Astrocyte (in vitro differentiated cells and primary cell): ENCODE results near the gene AQP6. TPM values are rescaled to one million over a fixed set of nuclear protein-coding genes. Genes with fewer than 3 reads are reported as not detected.

Source experiments
- DNase-seq: peaks from one replicate; pipeline ENCODE4 v3.0.0-alpha.2; 2010; ENCODE audit warnings: low read depth
- FAIRE-seq: peaks from 2 replicates; lab custom pipeline; 2011; peaks lifted over from hg19 to GRCh38; lab: Jason Lieb, UNC
- H2AFZ ChIP-seq: 2 replicates; pipeline ENCODE4 v1.6.0; 2012; ENCODE audit warnings: low read depth, low read length, inconsistent platforms
- H3K27ac ChIP-seq: 2 replicates; pipeline ENCODE4 v1.5.1; 2011; ENCODE audit warnings: low read depth, low read length, inconsistent platforms
- H3K27me3 ChIP-seq: 2 replicates; pipeline ENCODE4 v1.6.0; 2011; ENCODE audit warnings: low read length, inconsistent platforms; ENCODE audit not compliant: insufficient read depth
- H3K36me3 ChIP-seq: 2 replicates; pipeline ENCODE4 v1.5.1; 2011; ENCODE audit warnings: low read length, inconsistent platforms; ENCODE audit not compliant: insufficient read depth
- H3K4me1 ChIP-seq: 2 replicates; pipeline ENCODE4 v1.5.1; 2011; ENCODE audit warnings: low read length, inconsistent platforms; ENCODE audit not compliant: insufficient read depth
- H3K4me2 ChIP-seq: 2 replicates; pipeline ENCODE4 v1.6.0; 2012; ENCODE audit warnings: low read length, inconsistent platforms
- H3K4me3 ChIP-seq: 2 replicates; pipeline ENCODE4 v1.5.1; 2011; ENCODE audit warnings: low read depth, mild to moderate bottlenecking, low read length, inconsistent platforms; ENCODE audit not compliant: insufficient read depth
- H3K79me2 ChIP-seq: 2 replicates; pipeline ENCODE4 v1.6.0; 2012; ENCODE audit warnings: mild to moderate bottlenecking, low read length, inconsistent platforms; ENCODE audit not compliant: insufficient read depth
- H3K9ac ChIP-seq: 2 replicates; pipeline ENCODE4 v1.6.0; 2012; ENCODE audit warnings: mild to moderate bottlenecking, low read length, inconsistent platforms
- H3K9me3 ChIP-seq: 2 replicates; pipeline ENCODE4 v1.5.1; 2012; ENCODE audit warnings: low read depth, mild to moderate bottlenecking, low read length, inconsistent platforms; ENCODE audit not compliant: insufficient read depth
- H4K20me1 ChIP-seq: 2 replicates; pipeline ENCODE4 v1.6.0; 2012; ENCODE audit warnings: low read length, inconsistent platforms; ENCODE audit not compliant: insufficient read depth
- H3K27ac Mint-ChIP-seq: one replicate; pipeline ENCODE4 v1.8.0; 2021; ENCODE audit warnings: mild to moderate bottlenecking, mixed read lengths; ENCODE audit not compliant: unreplicated experiment
- H3K27me3 Mint-ChIP-seq: one replicate; pipeline ENCODE4 v1.8.0; 2021; ENCODE audit warnings: low read depth, mixed read lengths; ENCODE audit not compliant: unreplicated experiment
- H3K36me3 Mint-ChIP-seq: one replicate; pipeline ENCODE4 v1.8.0; 2021; ENCODE audit warnings: low read depth, mixed read lengths; ENCODE audit not compliant: unreplicated experiment
- H3K4me1 Mint-ChIP-seq: one replicate; pipeline ENCODE4 v1.8.0; 2021; ENCODE audit warnings: low read depth, mixed read lengths; ENCODE audit not compliant: unreplicated experiment
- H3K4me3 Mint-ChIP-seq: one replicate; pipeline ENCODE4 v1.8.0; 2021; ENCODE audit warnings: mild to moderate bottlenecking, moderate library complexity, mixed read lengths; ENCODE audit not compliant: unreplicated experiment
- H3K9me3 Mint-ChIP-seq: one replicate; pipeline ENCODE4 v1.8.0; 2021; ENCODE audit warnings: mild to moderate bottlenecking, mixed read lengths; ENCODE audit not compliant: unreplicated experiment
- CTCF ChIP-seq: IDR thresholded peaks from 2 replicates; pipeline ENCODE4 v1.5.1; 2011; ENCODE audit warnings: low read depth, mild to moderate bottlenecking, inconsistent platforms, low read length, moderate library complexity; ENCODE audit not compliant: insufficient read depth
- EZH2 ChIP-seq: IDR thresholded peaks from 2 replicates; pipeline ENCODE4 v1.6.1; 2012; ENCODE audit warnings: mild to moderate bottlenecking, low read length, inconsistent platforms; ENCODE audit not compliant: insufficient read depth
- total RNA-seq: library from RNA; stranded (reverse); gene quantifications from 2 replicates; pipeline ENCODE4 v1.2.1, GENCODE V29; 2021

AQP6 gene
- total RNA-seq, 1 donor from 2014 or later = not detected

GRCh38 chr12:49959685-49960473 is 12.9 kb upstream of the AQP6 start:
- H3K27me3 ChIP-seq = peaks cover 39% of the 10 kb centered on the region
- H4K20me1 ChIP-seq = peaks cover 4% of the 10 kb centered on the region
- no peak overlapping the region for H3K4me3 ChIP-seq
- Mint-ChIP-seq H3K36me3 (peaks cover 11% of the 10 kb centered on the region), H3K4me3 (no peak overlapping the region), H3K27ac (no peak overlapping the region), H3K9me3 (peaks cover 2% of the 10 kb centered on the region), H3K27me3 (peaks cover 71% of the 10 kb centered on the region), H3K4me1 (peaks cover 11% of the 10 kb centered on the region)
- no peak overlapping the region for H3K9ac ChIP-seq
- no peaks in the 10 kb centered on the region for H3K9me3 ChIP-seq
- FAIRE-seq (no peak), DNase-seq (peak; percentile 44)
- no peaks in the 10 kb centered on the region for H3K36me3 ChIP-seq
- no peaks in the 10 kb centered on the region for H3K79me2 ChIP-seq
- H3K4me2 ChIP-seq = peak overlapping the region; percentile 35
- H3K27ac ChIP-seq = no peak overlapping the region
- TF ChIP-seq EZH2 (no peak), CTCF (no peak)
- peaks cover 11% of the 10 kb centered on the region for H3K4me1 ChIP-seq
- no peak overlapping the region for H2AFZ ChIP-seq

- Histone ChIP-seq H3K9ac (no peak overlapping the region), H3K4me2 (peak overlapping the region; percentile 70), H4K20me1 (peaks cover 4% of the 10 kb centered on the region), H3K4me1 (peaks cover 11% of the 10 kb centered on the region), H3K4me3 (no peak overlapping the region), H3K27me3 (peaks cover 32% of the 10 kb centered on the region), H3K36me3 (no peaks in the 10 kb centered on the region), H3K79me2 (no peaks in the 10 kb centered on the region), H3K9me3 (no peaks in the 10 kb centered on the region), H3K27ac (no peak overlapping the region), H2AFZ (no peak overlapping the region)
- H3K4me3 Mint-ChIP-seq = peak overlapping the region; percentile 15
- peaks cover 11% of the 10 kb centered on the region for H3K36me3 Mint-ChIP-seq
- peaks cover 2% of the 10 kb centered on the region for H3K9me3 Mint-ChIP-seq
- peaks cover 75% of the 10 kb centered on the region for H3K27me3 Mint-ChIP-seq
- no peak overlapping the region for H3K27ac Mint-ChIP-seq
- DNase-seq (no peak), FAIRE-seq (no peak)
- H3K4me1 Mint-ChIP-seq = peaks cover 11% of the 10 kb centered on the region
- TF ChIP-seq CTCF (no peak), EZH2 (no peak)
These were observed 12.2 kb upstream of the AQP6 start for GRCh38 chr12:49960474-49961110.
